IMR-90 (cell line): ENCODE measurements around the gene DNAJC30.

ENCODE experiments used
- CHD1 ChIP-seq: IDR thresholded peaks from 2 replicates; pipeline ENCODE4 v1.6.1; 2012; ENCODE audit warnings: low read depth, low read length, improper control_type of control experiment
- POLR2A ChIP-seq: IDR thresholded peaks from 2 replicates; pipeline ENCODE4 v1.6.1; 2012; ENCODE audit warnings: mild to moderate bottlenecking, low read depth, low read length
- SMC3 ChIP-seq: fragments of 150-350 bp; IDR thresholded peaks from 2 replicates; pipeline ENCODE4 v1.6.1; 2016; ENCODE audit warnings: low read depth, mild to moderate bottlenecking, antibody characterized with exemption, low read length, moderate library complexity
- TF ChIP-seq, protein P1 (sequence below): conservative IDR thresholded peaks from 2 replicates; pipeline ENCODE4 v1.5.1; 2012; ENCODE audit warnings: mild to moderate bottlenecking, low read depth, low read length, improper control_type of control experiment

DNA sequence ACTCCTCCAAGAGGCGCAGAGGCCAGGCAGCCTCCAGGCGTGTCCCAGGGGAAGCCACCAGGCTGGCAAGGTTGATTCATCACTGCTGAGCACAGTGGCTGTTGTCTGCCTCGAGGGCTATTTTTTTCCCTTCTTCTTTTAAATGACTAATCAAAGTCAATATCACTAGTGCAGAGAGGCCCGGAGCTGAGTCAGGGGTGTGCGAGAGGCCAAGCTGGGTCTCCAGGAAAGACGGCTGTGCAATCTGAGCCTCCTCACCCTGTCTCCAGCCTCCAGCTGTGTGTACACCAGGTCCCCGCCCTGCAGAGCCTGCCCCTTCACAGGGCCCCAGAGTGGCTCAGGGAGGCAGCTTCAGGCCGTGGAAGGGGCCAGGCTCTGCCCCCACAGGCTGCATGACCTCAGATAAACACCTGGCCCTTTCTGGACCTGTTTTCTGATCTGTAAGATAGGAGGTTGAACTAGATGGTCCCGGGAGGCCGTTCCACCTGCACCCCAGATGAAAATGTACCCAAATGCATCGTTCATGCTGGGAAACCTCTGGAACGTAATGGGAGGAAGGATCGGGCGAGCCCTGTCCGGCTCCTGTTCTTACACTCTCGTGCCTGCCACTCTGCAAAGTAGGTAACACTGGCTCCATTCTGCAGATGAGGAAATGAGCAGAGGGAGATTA, 32.5 kb upstream of the DNAJC30 start:
- TF ChIP-seq, protein P1, sequence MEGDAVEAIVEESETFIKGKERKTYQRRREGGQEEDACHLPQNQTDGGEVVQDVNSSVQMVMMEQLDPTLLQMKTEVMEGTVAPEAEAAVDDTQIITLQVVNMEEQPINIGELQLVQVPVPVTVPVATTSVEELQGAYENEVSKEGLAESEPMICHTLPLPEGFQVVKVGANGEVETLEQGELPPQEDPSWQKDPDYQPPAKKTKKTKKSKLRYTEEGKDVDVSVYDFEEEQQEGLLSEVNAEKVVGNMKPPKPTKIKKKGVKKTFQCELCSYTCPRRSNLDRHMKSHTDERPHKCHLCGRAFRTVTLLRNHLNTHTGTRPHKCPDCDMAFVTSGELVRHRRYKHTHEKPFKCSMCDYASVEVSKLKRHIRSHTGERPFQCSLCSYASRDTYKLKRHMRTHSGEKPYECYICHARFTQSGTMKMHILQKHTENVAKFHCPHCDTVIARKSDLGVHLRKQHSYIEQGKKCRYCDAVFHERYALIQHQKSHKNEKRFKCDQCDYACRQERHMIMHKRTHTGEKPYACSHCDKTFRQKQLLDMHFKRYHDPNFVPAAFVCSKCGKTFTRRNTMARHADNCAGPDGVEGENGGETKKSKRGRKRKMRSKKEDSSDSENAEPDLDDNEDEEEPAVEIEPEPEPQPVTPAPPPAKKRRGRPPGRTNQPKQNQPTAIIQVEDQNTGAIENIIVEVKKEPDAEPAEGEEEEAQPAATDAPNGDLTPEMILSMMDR: no peak
- 0 out of 2 replicates have a peak, but pooled peaks have one; percentile 63 for TF ChIP-seq CHD1
- TF ChIP-seq POLR2A: peak; percentile 28; the same call in 1 of the 2 replicates
- TF ChIP-seq SMC3: 0 out of 2 replicates have a peak, but pooled peaks have one; percentile 12
